GM12865 (cell line): ENCODE data around the gene DHX30.

Experiments used
- DNase-seq: peaks from one replicate; pipeline ENCODE4 v3.0.0; 2010; ENCODE audit warnings: low read depth
- H3K4me3 ChIP-seq: 2 replicates; pipeline ENCODE4 v1.5.1; 2011; ENCODE audit warnings: mild to moderate bottlenecking, low read depth, low read length, control low read depth
- CTCF ChIP-seq: IDR thresholded peaks from 2 replicates; pipeline ENCODE4 v1.5.1; 2011; ENCODE audit warnings: low read length, control low read depth, low read depth, inconsistent platforms; ENCODE audit not compliant: insufficient read depth; ENCODE audit errors: missing control alignments

The DHX30 gene

GRCh38 chr3:47841786-47842349, 38.9 kb downstream of the DHX30 start:
- no peak overlapping the region for H3K4me3 ChIP-seq
- no peak for TF ChIP-seq CTCF

GRCh38 chr3:47846186-47846879, 43.4 kb downstream of the DHX30 start:
- TF ChIP-seq CTCF = no peak
- DNase-seq = no peak
- H3K4me3 ChIP-seq = no peak overlapping the region

More at GRCh38 chr3:47841786-47842349, 38.9 kb downstream of the DHX30 start:
- DNase-seq = no peak

GRCh38 chr3:47846880-47847248, 43.9 kb downstream of the DHX30 start:
- H3K4me3 ChIP-seq = no peak overlapping the region
- DNase-seq = no peak
- TF ChIP-seq CTCF = no peak

GRCh38 chr3:47847260-47847659, 44.3 kb downstream of the DHX30 start:
- no peak for TF ChIP-seq CTCF
- DNase-seq = no peak
- H3K4me3 ChIP-seq = no peak overlapping the region

- TF ChIP-seq CTCF = no peak
- DNase-seq = no peak
Measured at GRCh38 chr3:47847801-47848518, 45.0 kb downstream of the DHX30 start.

GRCh38 chr3:47848599-47849117, 45.7 kb downstream of the DHX30 start:
- H3K4me3 ChIP-seq = no peak overlapping the region
- no peak for TF ChIP-seq CTCF
- no peak for DNase-seq

More at GRCh38 chr3:47847801-47848518, 45.0 kb downstream of the DHX30 start:
- no peak overlapping the region for H3K4me3 ChIP-seq
